Fibroblast of lung (primary cell): Measurements from ENCODE around the gene ANAPC13. TPM values are rescaled to one million over a fixed set of nuclear protein-coding genes. Genes with fewer than 3 reads are reported as not detected.

Experiments
- DNase-seq, 2 donors: peaks; one replicate each; pipeline versions ENCODE4 v3.0.0 to v3.0.0-alpha.2; 2010; ENCODE audit warnings: low read depth in 2 of 2
- H2AFZ ChIP-seq: 2 replicates; pipeline ENCODE4 v1.5.1; 2012; ENCODE audit warnings: low read length, control low read depth, inconsistent platforms
- H3K27ac ChIP-seq: 2 replicates; pipeline ENCODE4 v1.5.1; 2011; ENCODE audit warnings: low read length, control low read depth; ENCODE audit not compliant: insufficient read depth
- H3K27me3 ChIP-seq: 2 replicates; pipeline ENCODE4 v1.5.1; 2011; ENCODE audit warnings: mild to moderate bottlenecking, low read length; ENCODE audit not compliant: control insufficient read depth, insufficient read depth
- H3K36me3 ChIP-seq: 2 replicates; pipeline ENCODE4 v1.5.1; 2011; ENCODE audit warnings: low read length; ENCODE audit not compliant: control insufficient read depth, insufficient read depth
- H3K4me1 ChIP-seq: 2 replicates; pipeline ENCODE4 v1.5.1; 2011; ENCODE audit warnings: low read length; ENCODE audit not compliant: control insufficient read depth, insufficient read depth; ENCODE audit errors: extremely low read depth
- H3K4me2 ChIP-seq: 2 replicates; pipeline ENCODE4 v1.5.1; 2011; ENCODE audit warnings: low read length, control low read depth; ENCODE audit not compliant: insufficient read depth; ENCODE audit errors: extremely low read depth
- H3K4me3 ChIP-seq, 4 experiments: fragments of 200-600 bp in 1 of 4; sonication (generic) in 1 of 4; replicated peaks in 1 of 4; 2 replicates each; pipeline ENCODE4 v1.5.1; 2011 to 2016; ENCODE audit warnings: low read length in 4 of 4, low read depth in 3 of 4, mild to moderate bottlenecking in 3 of 4, control low read depth in 2 of 4, inconsistent platforms in 1 of 4, mixed read lengths in 1 of 4; ENCODE audit not compliant: insufficient read depth in 1 of 4; ENCODE audit errors: control extremely low read depth in 1 of 4
- H3K79me2 ChIP-seq: 2 replicates; pipeline ENCODE4 v1.5.1; 2012; ENCODE audit warnings: mild to moderate bottlenecking, low read length, inconsistent platforms; ENCODE audit not compliant: control insufficient read depth, insufficient read depth
- H3K9ac ChIP-seq: 2 replicates; pipeline ENCODE4 v1.5.1; 2011; ENCODE audit warnings: mild to moderate bottlenecking, low read length, control low read depth; ENCODE audit not compliant: insufficient read depth
- H3K9me3 ChIP-seq: 2 replicates; pipeline ENCODE4 v1.5.1; 2012; ENCODE audit warnings: low read depth, low read length; ENCODE audit not compliant: control insufficient read depth, insufficient read depth
- H4K20me1 ChIP-seq: 2 replicates; pipeline ENCODE4 v1.5.1; 2011; ENCODE audit warnings: low read length; ENCODE audit not compliant: control insufficient read depth, insufficient read depth; ENCODE audit errors: extremely low read depth
- CTCF ChIP-seq, 2 donors: IDR thresholded peaks in 1 of 2; conservative IDR thresholded peaks in 1 of 2; 1 replicate in 1 of 2; 2 replicates in 1 of 2; pipeline ENCODE4 v1.5.1; 2011 to 2012; ENCODE audit warnings: low read length in 2 of 2, control low read depth in 1 of 2, inconsistent platforms in 1 of 2, low read depth in 1 of 2, mild to moderate bottlenecking in 1 of 2
- EZH2 ChIP-seq: IDR thresholded peaks from 2 replicates; pipeline ENCODE4 v1.5.1; 2012; ENCODE audit warnings: low read length, control low read depth, mild to moderate bottlenecking; ENCODE audit errors: missing control alignments
- polyA plus RNA-seq, 2 donors: library from polyadenylated mRNA; depleted of rRNA in 1 of 2; stranded (reverse) in 1 of 2; unstranded in 1 of 2; fragments of >200 nt; gene quantifications; 2 replicates each; pipeline ENCODE4 v1.2.1, GENCODE V29; 2011 to 2012; ENCODE audit warnings: missing spikeins in 1 of 2
- total RNA-seq: library from RNA; depleted of rRNA; stranded (reverse); fragments of >200 nt; gene quantifications from 2 replicates; pipeline ENCODE4 v1.2.1, GENCODE V29; 2014

Gene ANAPC13
- total and polyA plus RNA-seq, 2 donors (not counting 1 experiment from before 2014, with no cell fraction given): 93.3 to 110 TPM

DNA sequence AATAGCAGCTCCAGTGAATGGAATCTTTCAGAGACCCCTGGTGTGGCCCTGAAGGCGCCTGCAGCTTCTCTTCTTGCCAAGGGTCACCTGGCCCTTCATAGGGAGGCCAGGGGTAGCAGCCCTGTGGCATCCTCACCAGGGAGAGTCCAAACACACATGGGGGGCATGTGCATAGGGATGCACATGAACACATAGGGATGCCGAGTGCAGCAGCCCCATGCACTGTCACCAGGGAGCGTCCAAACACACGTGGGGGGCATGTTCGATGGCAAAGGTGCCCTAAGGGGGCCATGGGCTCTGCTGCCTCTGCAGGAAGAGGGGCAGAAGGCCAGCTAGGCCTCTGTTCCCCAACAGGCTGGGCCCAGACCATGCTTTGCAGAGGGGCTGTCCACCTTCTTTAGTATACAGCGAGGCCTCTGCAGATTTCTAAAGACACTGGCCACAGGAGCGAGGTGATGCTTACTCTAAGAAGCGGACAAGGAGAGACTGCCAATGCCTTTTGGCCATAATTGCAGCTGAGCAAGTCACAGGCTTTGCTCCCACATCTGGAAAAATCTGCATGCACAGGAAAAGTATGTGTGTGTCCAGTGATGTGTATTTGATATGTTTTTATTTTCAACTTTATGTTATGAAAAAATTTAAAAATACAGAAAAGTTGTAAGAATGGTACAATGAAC, 21.0 kb downstream of the ANAPC13 start:
- no peak for DNase-seq
- Histone ChIP-seq H4K20me1 (no peaks in the 10 kb centered on the region), H2AFZ (no peak overlapping the region), H3K27ac (peak overlapping the region; percentile 96), H3K36me3 (no peaks in the 10 kb centered on the region), H3K4me1 (peaks cover 40% of the 10 kb centered on the region), H3K79me2 (no peaks in the 10 kb centered on the region), H3K9ac (peak overlapping the region; percentile 79), H3K27me3 (no peaks in the 10 kb centered on the region), H3K4me3 (peak overlapping the region in 2 of 4 experiments; percentile 5 to 27), H3K9me3 (no peaks in the 10 kb centered on the region), H3K4me2 (peak overlapping the region; percentile 69)
- TF ChIP-seq EZH2: no peak
- no peak for TF ChIP-seq CTCF (conservative IDR thresholded peaks at IDR 0.05 in 1 of 2, IDR thresholded peaks at IDR 0.05 in 1 of 2; ENCODE audit: low read depth in 1 of 2, low read length in 2 of 2)

- Histone ChIP-seq H3K9ac (peak overlapping the region; percentile 79), H3K9me3 (no peaks in the 10 kb centered on the region), H3K79me2 (no peaks in the 10 kb centered on the region), H2AFZ (no peak overlapping the region), H3K36me3 (no peaks in the 10 kb centered on the region), H3K27me3 (no peaks in the 10 kb centered on the region), H4K20me1 (no peaks in the 10 kb centered on the region), H3K4me1 (peaks cover 40% of the 10 kb centered on the region), H3K27ac (peak overlapping the region; percentile 96), H3K4me3 (peak overlapping the region in 3 of 4 experiments; percentile 5 to 27 (median 22)), H3K4me2 (peak overlapping the region; percentile 70)
- TF ChIP-seq EZH2 (no peak), CTCF (conservative IDR thresholded peaks at IDR 0.05 in 1 of 2, IDR thresholded peaks at IDR 0.05 in 1 of 2; ENCODE audit: low read depth in 1 of 2, low read length in 2 of 2) (no peak)
- peak; percentile 97 to 99 for DNase-seq
Observed at GRCh38 chr3:134464064-134464688, 21.6 kb downstream of the ANAPC13 start.

DNA sequence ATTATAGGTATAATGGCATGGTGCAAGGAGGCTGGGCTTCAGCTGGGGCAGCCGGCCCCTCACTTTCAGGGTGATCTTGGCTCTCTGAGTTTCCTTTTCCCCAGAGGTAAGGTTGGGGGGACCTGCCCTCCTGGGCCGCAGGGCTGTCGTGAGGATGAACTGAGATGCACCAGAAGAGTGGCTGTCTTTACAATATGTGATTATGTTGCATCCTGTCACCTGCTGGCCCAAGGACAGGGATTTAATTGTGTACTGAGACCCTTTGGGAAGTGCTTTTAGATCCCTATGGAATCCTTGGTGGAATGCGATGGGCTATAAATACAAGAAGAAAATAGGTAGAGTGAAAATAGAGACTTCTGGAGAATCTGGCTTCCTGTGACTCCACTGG, 22.1 kb downstream of the ANAPC13 start:
- Histone ChIP-seq H3K4me3 (peak overlapping the region in 2 of 4 experiments; percentile 3 to 22), H3K9ac (peak overlapping the region; percentile 60), H3K36me3 (no peaks in the 10 kb centered on the region), H3K27ac (peak overlapping the region; percentile 96), H3K4me2 (peak overlapping the region; percentile 70), H3K9me3 (no peaks in the 10 kb centered on the region), H2AFZ (no peak overlapping the region), H3K79me2 (no peaks in the 10 kb centered on the region), H3K27me3 (no peaks in the 10 kb centered on the region), H3K4me1 (peaks cover 40% of the 10 kb centered on the region), H4K20me1 (no peaks in the 10 kb centered on the region)
- DNase-seq: no peak
- TF ChIP-seq EZH2: no peak
- no peak for TF ChIP-seq CTCF (conservative IDR thresholded peaks at IDR 0.05 in 1 of 2, IDR thresholded peaks at IDR 0.05 in 1 of 2; ENCODE audit: low read depth in 1 of 2, low read length in 2 of 2)
